ENCODE measurements around the gene ZNF397. TPM values are rescaled to one million over a fixed set of nuclear protein-coding genes. Genes with fewer than 3 reads are reported as not detected.

ZNF397 gene
- total and polyA plus RNA-seq, 2 donors (not counting 3 experiments of a cell fraction or from before 2014, with no cell fraction given) = 1.5 to 5.5 TPM

DNA sequence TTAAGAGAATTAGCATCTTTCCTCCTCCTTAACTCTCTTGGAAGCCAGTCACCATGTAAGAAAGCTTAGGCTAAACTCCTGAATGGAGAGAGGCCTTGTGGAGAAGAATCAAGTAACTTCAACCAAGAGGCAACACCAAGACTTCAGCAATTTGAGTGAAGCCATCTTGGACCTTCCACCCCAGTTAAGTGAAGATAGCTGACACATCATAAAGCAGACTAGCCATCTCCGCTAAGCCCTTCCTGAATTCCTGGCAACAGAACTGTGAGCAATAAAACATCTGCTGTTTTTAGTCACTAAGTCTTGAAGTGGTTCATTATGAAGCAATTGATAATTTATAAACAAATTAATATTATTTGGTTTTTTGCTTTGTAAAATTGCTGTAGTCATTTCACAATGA is 1.5 kb upstream of the ZNF397 start:
- Histone ChIP-seq H2AFZ (ENCODE audit: low read depth, low read length) (no peak overlapping the region), H3K9ac (replicated peaks; ENCODE audit: extremely low read depth, insufficient read depth, low read length) (no peak overlapping the region), H3K4me2 (ENCODE audit: insufficient read depth, low read length) (no peak overlapping the region), H3K79me2 (ENCODE audit: control insufficient read depth, insufficient read depth, low read length) (no peaks in the 10 kb centered on the region), H3K4me1 (ENCODE audit: control insufficient read depth, extremely low read depth, insufficient read depth, low read length) (peaks cover 12% of the 10 kb centered on the region), H3K9me1 (replicated peaks; ENCODE audit: control insufficient read depth, extremely low read depth, insufficient read depth, low read length) (no peaks in the 10 kb centered on the region), H4K20me1 (replicated peaks; ENCODE audit: control insufficient read depth, extremely low read depth, insufficient read depth, low read length) (no peaks in the 10 kb centered on the region), H3K36me3 (ENCODE audit: control insufficient read depth in 2 of 2, extremely low read depth in 1 of 2, insufficient read depth in 2 of 2, low read length in 2 of 2) (peaks cover 0 to 4% of the 10 kb centered on the region in 2 experiments), H3K27me3 (ENCODE audit: control insufficient read depth in 2 of 2, insufficient read depth in 2 of 2, low read length in 2 of 2) (no peaks in the 10 kb centered on the region), H3K9me3 (replicated peaks; ENCODE audit: control insufficient read depth, insufficient read depth, low read length) (no peaks in the 10 kb centered on the region), H3K27ac (ENCODE audit: insufficient read depth, low read depth, low read length) (no peak overlapping the region), H3K4me3 (replicated peaks in 1 of 3; ENCODE audit: insufficient read depth in 1 of 3, low read depth in 1 of 3, low read length in 3 of 3) (no peak overlapping the region)
- DNase-seq (ENCODE audit: low read depth, low spot score) = no peak
- intact Hi-C loops (cut with micrococcal nuclease) = loop anchor here (10.0 kb wide), 2 partner anchors 345 to 715 kb away; partner anchors contain the start of gene GALNT1
- ChIA-PET CTCF (interaction anchor here (1.6 to 2.2 kb wide), 3 partner anchors 106 to 147 kb away, joined by 3 to 10 read pairs (median 5); no protein-coding TSS in a partner anchor), POLR2A (no interaction called here)
- TF ChIP-seq FOS (IDR thresholded peaks at IDR 0.05; ENCODE audit: borderline replicate concordance, insufficient read depth, low read length) = no peak
- TF ChIP-seq MYC (IDR thresholded peaks at IDR 0.05; ENCODE audit: low read depth, low read length) = no peak
- dilution Hi-C loops (cut with MboI; ENCODE audit: extremely low pct_ligation_motif_present, low sequenced_read_pairs) = no loop called here
- no peak for FAIRE-seq
- BruUV-seq (replicated peaks) = no TSS peak

DNA sequence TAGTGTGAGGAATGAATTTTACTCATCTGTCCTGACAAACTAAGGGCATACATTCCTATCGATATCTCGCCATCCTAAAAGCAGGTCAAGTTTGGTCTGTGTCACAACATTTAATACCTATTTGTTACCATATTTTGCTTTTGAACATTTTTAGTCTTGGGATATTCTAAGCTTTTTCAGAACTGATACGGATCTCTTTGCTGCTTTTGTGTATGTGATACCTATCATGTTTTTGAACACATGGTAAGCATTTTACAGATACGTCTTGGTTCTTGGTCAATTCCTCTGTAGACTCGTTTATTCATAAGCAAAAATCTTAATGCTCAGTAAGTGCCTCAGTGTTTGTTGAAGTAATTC is 592 bp downstream of the ZNF397 start:
- TF ChIP-seq, protein P1, sequence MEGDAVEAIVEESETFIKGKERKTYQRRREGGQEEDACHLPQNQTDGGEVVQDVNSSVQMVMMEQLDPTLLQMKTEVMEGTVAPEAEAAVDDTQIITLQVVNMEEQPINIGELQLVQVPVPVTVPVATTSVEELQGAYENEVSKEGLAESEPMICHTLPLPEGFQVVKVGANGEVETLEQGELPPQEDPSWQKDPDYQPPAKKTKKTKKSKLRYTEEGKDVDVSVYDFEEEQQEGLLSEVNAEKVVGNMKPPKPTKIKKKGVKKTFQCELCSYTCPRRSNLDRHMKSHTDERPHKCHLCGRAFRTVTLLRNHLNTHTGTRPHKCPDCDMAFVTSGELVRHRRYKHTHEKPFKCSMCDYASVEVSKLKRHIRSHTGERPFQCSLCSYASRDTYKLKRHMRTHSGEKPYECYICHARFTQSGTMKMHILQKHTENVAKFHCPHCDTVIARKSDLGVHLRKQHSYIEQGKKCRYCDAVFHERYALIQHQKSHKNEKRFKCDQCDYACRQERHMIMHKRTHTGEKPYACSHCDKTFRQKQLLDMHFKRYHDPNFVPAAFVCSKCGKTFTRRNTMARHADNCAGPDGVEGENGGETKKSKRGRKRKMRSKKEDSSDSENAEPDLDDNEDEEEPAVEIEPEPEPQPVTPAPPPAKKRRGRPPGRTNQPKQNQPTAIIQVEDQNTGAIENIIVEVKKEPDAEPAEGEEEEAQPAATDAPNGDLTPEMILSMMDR (IDR thresholded peaks at IDR 0.05; ENCODE audit: extremely low read depth in 1 of 2, insufficient read depth in 1 of 2, low read depth in 1 of 2, low read length in 2 of 2) = no peak
- no peak for TF ChIP-seq POLR2AphosphoS5 (IDR thresholded peaks at IDR 0.05; ENCODE audit: insufficient read depth, low read depth, low read length)
- TF ChIP-seq FOS (IDR thresholded peaks at IDR 0.05; ENCODE audit: borderline replicate concordance, insufficient read depth, low read length) = no peak
- TF ChIP-seq EZH2 (IDR thresholded peaks at IDR 0.05; ENCODE audit: borderline replicate concordance, low read depth, low read length, severe bottlenecking) = no peak
- TF ChIP-seq, protein P2, sequence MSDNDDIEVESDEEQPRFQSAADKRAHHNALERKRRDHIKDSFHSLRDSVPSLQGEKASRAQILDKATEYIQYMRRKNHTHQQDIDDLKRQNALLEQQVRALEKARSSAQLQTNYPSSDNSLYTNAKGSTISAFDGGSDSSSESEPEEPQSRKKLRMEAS (IDR thresholded peaks at IDR 0.05; ENCODE audit: insufficient read depth, insufficient read length) = no peak
- TF ChIP-seq MYC (IDR thresholded peaks at IDR 0.05; ENCODE audit: low read depth, low read length) = no peak
- H3K4me3 ChIP-seq (replicated peaks in 1 of 3; ENCODE audit: insufficient read depth in 1 of 3, low read depth in 1 of 3, low read length in 3 of 3) = peak overlapping the region; percentile 37 to 73 (median 56)
- intact Hi-C loops (cut with micrococcal nuclease) (loop anchor here (1.0 to 5.0 kb wide), 4 partner anchors 26 to 886 kb away; partner anchors contain the start of genes ELP2, RMP24 and SLC39A6), dilution Hi-C loops (cut with MboI; ENCODE audit: extremely low pct_ligation_motif_present, low sequenced_read_pairs) (no loop called here)
- POLR2A ChIA-PET = interaction anchor here (1.3 to 1.6 kb wide), 2 partner anchors 9 to 49 kb away, joined by 4 to 9 read pairs; partner anchors contain the start of gene ZSCAN30
- H3K36me3 ChIP-seq (ENCODE audit: control insufficient read depth in 2 of 2, extremely low read depth in 1 of 2, insufficient read depth in 2 of 2, low read length in 2 of 2) = peaks cover 0 to 13% of the 10 kb centered on the region in 2 experiments
- peak overlapping the region; percentile 98 for H3K27ac ChIP-seq (ENCODE audit: insufficient read depth, low read depth, low read length)
- no peaks in the 10 kb centered on the region for H3K9me1 ChIP-seq (replicated peaks; ENCODE audit: control insufficient read depth, extremely low read depth, insufficient read depth, low read length)
- peak overlapping the region; percentile 95 for H3K4me2 ChIP-seq (ENCODE audit: insufficient read depth, low read length)
- CTCF ChIA-PET = interaction anchor here (1.1 to 2.2 kb wide), 4 partner anchors 41 to 235 kb away, joined by 4 to 10 read pairs (median 4); partner anchors contain the start of gene ZSCAN30
- H2AFZ ChIP-seq (ENCODE audit: low read depth, low read length) = peak overlapping the region; percentile 44
- H3K27me3 ChIP-seq (ENCODE audit: control insufficient read depth in 2 of 2, insufficient read depth in 2 of 2, low read length in 2 of 2) = no peaks in the 10 kb centered on the region
- FAIRE-seq = no peak
- no peak for DNase-seq (ENCODE audit: low read depth, low spot score)
- no peaks in the 10 kb centered on the region for H4K20me1 ChIP-seq (replicated peaks; ENCODE audit: control insufficient read depth, extremely low read depth, insufficient read depth, low read length)
- TSS peak; percentile 77 for BruUV-seq (replicated peaks)
- no peaks in the 10 kb centered on the region for H3K79me2 ChIP-seq (ENCODE audit: control insufficient read depth, insufficient read depth, low read length)
- peak overlapping the region; percentile 98 for H3K9ac ChIP-seq (replicated peaks; ENCODE audit: extremely low read depth, insufficient read depth, low read length)
- H3K9me3 ChIP-seq (replicated peaks; ENCODE audit: control insufficient read depth, insufficient read depth, low read length) = peaks cover 8% of the 10 kb centered on the region
- peaks cover 12% of the 10 kb centered on the region for H3K4me1 ChIP-seq (ENCODE audit: control insufficient read depth, extremely low read depth, insufficient read depth, low read length)

Data from endothelial cell of umbilical vein (primary cell).